NCI-H524 (cell line): Measurements from ENCODE around the gene TRIM8.

Experiments
- DNase-seq, 2 experiments: peaks; one replicate each; lab custom pipeline; 2025; lab: John Stamatoyannopoulos, UW

The TRIM8 gene

GRCh38 chr10:102633287-102633686, 11.0 kb upstream of the TRIM8 start:
- DNase-seq: peak in 1 of 2 experiments; percentile 1

- DNase-seq: no peak
Observed at GRCh38 chr10:102633848-102634247, 10.4 kb upstream of the TRIM8 start.

- no peak for DNase-seq
Observed at GRCh38 chr10:102634686-102635085, 9.6 kb upstream of the TRIM8 start.

- DNase-seq: no peak
Observed at GRCh38 chr10:102635377-102635776, 8.9 kb upstream of the TRIM8 start.

GRCh38 chr10:102639537-102639936, 4.7 kb upstream of the TRIM8 start:
- no peak for DNase-seq

- no peak for DNase-seq
Observed at GRCh38 chr10:102641402-102641801, 2.9 kb upstream of the TRIM8 start.

- DNase-seq: peak; percentile 67 to 88
Observed at GRCh38 chr10:102641880-102642735, 2.2 kb upstream of the TRIM8 start.

GRCh38 chr10:102642736-102643335, 1.4 kb upstream of the TRIM8 start:
- peak in 1 of 2 experiments; percentile 18 for DNase-seq

GRCh38 chr10:102643336-102644065, 778 bp upstream of the TRIM8 start:
- DNase-seq: peak in 1 of 2 experiments; percentile 26

GRCh38 chr10:102644646-102645387, 538 bp downstream of the TRIM8 start:
- peak; percentile 31 to 67 for DNase-seq

GRCh38 chr10:102645388-102645740, 1.1 kb downstream of the TRIM8 start:
- peak in 1 of 2 experiments; percentile 9 for DNase-seq

- peak in 1 of 2 experiments; percentile 28 for DNase-seq
Observed at GRCh38 chr10:102645741-102646609, 1.7 kb downstream of the TRIM8 start.

- DNase-seq: no peak
Observed at GRCh38 chr10:102646610-102647442, 2.5 kb downstream of the TRIM8 start.

- DNase-seq: no peak
Observed at GRCh38 chr10:102647443-102648268, 3.4 kb downstream of the TRIM8 start.

- DNase-seq: no peak
Observed at GRCh38 chr10:102648269-102648888, 4.1 kb downstream of the TRIM8 start.

- DNase-seq: no peak
Observed at GRCh38 chr10:102648889-102649796, 4.9 kb downstream of the TRIM8 start.

- DNase-seq: no peak
Observed at GRCh38 chr10:102649797-102650654, 5.7 kb downstream of the TRIM8 start.
